GM10248 (cell line): ENCODE data around the gene ERC2.
A peak's percentile ranks its signal among the peaks of the same experiment; 100 is the strongest.

Experiments used
- CTCF ChIA-PET: fragments of 300-600 bp; sonication (Branson Sonifier 250); formaldehyde crosslinking; extraction: SDS; loops from one replicate; lab custom pipeline; 2021; ENCODE audit warnings: antibody characterized with exemption; lab: Yijun Ruan, JAX
- POLR2A ChIA-PET: fragments of 350-650 bp; sonication (Branson Sonifier 250); formaldehyde crosslinking; extraction: SDS; loops from one replicate; lab custom pipeline; 2020; ENCODE audit warnings: antibody characterized with exemption; lab: Yijun Ruan, JAX
- DNase-seq: peaks from one replicate; pipeline ENCODE4 v3.0.0; 2012; ENCODE audit errors: extremely low spot score
- TF ChIP-seq, protein P1 (sequence below): IDR thresholded peaks from 2 replicates; pipeline ENCODE4 v1.5.1; 2012; ENCODE audit warnings: mild to moderate bottlenecking, low read depth; ENCODE audit errors: extremely low read depth, missing control alignments, control extremely low read depth

ERC2 gene

DNA sequence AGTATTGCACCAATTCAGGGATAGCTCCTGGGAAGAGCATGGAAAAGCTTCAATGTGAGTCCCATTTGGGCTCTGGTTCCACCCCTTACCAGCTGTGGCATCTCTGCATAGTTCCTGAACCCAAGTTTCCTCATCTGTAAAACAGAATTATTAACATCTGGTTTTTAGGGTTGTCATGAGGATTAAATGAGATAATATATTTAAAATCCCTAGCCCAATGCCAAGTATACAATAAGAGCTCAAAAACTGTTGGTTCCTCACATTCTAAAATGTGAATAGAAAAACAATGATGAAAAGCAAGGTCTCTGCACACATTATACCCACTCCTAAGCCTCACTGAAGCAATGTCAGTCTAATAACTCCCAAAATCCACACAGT, 743.9 kb downstream of the ERC2 start:
- DNase-seq = no peak
- TF ChIP-seq, protein P1, sequence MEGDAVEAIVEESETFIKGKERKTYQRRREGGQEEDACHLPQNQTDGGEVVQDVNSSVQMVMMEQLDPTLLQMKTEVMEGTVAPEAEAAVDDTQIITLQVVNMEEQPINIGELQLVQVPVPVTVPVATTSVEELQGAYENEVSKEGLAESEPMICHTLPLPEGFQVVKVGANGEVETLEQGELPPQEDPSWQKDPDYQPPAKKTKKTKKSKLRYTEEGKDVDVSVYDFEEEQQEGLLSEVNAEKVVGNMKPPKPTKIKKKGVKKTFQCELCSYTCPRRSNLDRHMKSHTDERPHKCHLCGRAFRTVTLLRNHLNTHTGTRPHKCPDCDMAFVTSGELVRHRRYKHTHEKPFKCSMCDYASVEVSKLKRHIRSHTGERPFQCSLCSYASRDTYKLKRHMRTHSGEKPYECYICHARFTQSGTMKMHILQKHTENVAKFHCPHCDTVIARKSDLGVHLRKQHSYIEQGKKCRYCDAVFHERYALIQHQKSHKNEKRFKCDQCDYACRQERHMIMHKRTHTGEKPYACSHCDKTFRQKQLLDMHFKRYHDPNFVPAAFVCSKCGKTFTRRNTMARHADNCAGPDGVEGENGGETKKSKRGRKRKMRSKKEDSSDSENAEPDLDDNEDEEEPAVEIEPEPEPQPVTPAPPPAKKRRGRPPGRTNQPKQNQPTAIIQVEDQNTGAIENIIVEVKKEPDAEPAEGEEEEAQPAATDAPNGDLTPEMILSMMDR = no peak
- POLR2A ChIA-PET = no interaction called here
- CTCF ChIA-PET = no interaction called here

DNA sequence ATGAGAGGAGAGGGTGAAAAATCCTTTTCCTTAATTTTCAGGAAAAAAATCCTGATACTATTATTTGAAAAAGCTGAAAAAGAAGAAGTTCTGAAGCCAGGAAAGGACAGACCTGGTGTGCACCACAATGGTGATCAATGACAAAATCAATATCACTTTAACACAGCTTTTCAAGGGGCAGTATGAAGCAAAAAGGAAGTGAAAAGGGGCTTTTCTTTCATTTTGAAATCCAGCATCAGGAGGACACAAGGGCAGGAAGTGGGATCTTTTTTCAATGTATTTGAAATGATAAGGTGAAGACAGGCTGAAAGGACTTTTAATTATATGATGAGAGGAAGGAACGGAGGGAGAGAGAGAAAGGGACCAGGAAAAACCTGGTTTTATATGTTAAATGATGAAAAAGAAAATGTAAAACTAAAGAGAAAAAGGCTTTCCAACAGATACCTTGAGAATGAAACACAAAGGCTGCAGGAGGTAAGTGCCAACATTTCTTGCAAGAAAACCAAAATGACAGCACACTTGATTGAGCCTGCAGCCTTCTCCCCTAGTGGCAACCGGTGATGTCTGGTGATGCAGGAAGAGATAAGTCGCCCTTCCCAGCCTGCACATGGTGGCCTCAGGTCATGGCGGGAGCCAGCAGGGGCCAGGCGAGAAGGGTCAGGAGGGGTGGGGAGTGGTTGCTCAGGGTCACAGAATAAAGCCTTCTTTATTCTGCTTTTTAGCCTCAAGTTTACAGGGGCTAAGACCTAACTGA, 744.4 kb downstream of the ERC2 start:
- ChIA-PET CTCF (interaction anchor here (1.7 kb wide), 1 partner anchor 212 kb away, joined by 3 read pairs; no protein-coding TSS in a partner anchor), POLR2A (no interaction called here)
- DNase-seq = no peak

DNA sequence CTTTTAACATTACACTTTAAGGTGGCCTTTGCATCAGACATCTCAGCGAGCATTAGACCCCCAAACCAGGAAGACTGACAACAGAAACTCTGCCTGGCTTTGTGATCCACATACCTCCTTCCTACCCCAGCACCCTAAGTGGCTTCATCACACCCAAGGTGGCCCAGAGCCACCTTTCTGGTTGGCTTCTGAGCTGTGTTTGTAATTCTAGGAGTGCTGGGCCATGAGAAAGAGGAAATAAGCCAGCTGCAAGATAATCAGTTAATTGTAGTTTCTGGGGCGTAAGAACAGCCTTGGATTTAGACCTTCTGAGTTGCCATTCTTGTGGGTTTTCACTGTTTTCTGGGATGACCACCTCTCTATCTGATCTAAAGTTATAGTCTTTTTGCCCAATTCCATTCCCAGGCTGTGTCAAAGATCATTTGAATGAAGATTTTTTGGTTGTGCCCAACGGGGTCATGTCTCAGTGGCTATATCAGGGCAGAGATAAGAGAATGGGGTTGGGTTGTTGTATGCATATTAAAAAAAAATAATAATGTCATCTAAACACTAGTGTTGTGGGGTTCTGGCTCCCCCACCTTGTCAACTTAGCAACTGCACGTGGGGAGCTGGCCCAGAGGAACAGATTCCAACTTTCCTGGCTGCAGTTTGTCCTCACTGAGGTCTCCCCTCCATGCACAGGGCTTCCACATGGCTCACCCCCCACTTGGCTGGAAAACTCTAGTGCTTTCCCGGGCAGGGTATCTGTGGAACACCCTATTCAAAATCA, 746.4 kb downstream of the ERC2 start:
- DNase-seq = peak; percentile 32
- CTCF ChIA-PET = interaction anchor here (0.6 to 3.3 kb wide), 31 partner anchors 8 to 869 kb away, joined by 3 to 43 read pairs (median 4); partner anchors contain the start of gene WNT5A
- POLR2A ChIA-PET = no interaction called here
- TF ChIP-seq, protein P1 = peak; percentile 53

More for the DNA sequence above, 744.4 kb downstream of the ERC2 start:
- TF ChIP-seq, protein P1 = no peak

DNA sequence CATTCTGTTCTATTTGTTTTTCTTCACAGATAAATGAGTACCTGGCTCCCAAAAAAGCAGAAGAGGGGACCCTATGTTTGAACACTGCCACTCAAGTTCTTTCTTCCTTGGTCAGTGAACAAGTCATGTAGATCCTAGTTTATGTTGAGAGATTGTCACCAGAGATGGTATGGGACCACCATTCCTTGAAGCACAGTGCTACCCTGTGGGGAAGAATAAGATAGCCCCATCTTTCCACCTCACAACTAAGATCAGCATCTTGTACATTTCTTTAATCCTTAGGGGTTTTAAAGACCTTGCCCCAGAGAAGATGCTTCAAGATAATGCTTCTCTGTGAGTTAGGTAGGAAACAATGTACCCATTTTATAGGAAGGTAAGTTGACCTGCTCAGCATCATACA, 747.7 kb downstream of the ERC2 start:
- TF ChIP-seq, protein P1 = peak; percentile 13
- ChIA-PET POLR2A (no interaction called here), CTCF (interaction anchor here (1.1 to 3.3 kb wide), 19 partner anchors 10 to 868 kb away, joined by 3 to 43 read pairs (median 4); partner anchors contain the start of gene WNT5A)
- peak; percentile 34 for DNase-seq

DNA sequence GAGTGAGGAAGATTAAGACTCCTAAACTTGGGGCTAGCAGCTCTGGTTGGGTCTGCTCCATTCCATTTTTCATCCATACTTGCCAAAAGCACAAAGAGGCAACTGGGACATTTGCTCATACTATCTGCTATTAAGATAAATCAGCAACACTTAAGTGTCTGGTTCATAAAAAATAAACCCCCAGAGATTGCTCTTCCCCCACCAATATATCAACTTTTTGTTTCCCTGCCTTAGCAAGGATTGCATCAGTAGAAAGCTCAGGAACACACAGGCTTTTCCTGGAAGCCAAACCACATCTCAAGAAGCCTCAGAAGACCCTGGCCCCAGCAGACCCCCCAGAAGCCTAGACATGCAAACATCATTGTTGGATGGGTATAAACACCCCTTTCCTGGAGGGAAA, 748.8 kb downstream of the ERC2 start:
- no peak for DNase-seq
- ChIA-PET POLR2A (no interaction called here), CTCF (interaction anchor here (0.8 to 3.3 kb wide), 5 partner anchors 11 to 284 kb away, joined by 3 to 43 read pairs (median 8); partner anchors contain the start of gene WNT5A)
- TF ChIP-seq, protein P1 = no peak

DNA sequence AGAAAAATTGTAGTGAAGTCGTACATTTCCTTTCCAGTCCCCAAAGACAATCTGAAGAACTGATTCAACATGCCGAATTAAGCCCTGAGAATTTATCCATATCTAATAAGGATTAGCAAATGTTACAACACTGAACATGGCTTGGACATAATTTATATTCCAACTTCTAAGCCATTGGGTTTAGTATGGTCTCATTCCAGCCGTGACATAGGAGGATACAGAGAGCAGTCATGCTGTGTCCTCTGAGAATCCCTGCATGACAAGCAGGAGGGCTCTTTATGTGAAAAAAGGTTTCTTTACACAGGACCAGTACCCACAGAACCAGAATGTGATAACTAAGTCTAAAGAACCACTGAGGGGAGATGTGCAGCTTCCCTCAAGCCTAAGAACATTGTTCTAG, 749.3 kb downstream of the ERC2 start:
- DNase-seq = no peak
- CTCF ChIA-PET = interaction anchor here (1.2 to 2.7 kb wide), 2 partner anchors 28 to 232 kb away, joined by 3 to 15 read pairs; partner anchors contain the start of gene WNT5A
- TF ChIP-seq, protein P1 = no peak
- POLR2A ChIA-PET = no interaction called here
